ENCODE data around the gene CCNYL1.

CCNYL1 gene

DNA sequence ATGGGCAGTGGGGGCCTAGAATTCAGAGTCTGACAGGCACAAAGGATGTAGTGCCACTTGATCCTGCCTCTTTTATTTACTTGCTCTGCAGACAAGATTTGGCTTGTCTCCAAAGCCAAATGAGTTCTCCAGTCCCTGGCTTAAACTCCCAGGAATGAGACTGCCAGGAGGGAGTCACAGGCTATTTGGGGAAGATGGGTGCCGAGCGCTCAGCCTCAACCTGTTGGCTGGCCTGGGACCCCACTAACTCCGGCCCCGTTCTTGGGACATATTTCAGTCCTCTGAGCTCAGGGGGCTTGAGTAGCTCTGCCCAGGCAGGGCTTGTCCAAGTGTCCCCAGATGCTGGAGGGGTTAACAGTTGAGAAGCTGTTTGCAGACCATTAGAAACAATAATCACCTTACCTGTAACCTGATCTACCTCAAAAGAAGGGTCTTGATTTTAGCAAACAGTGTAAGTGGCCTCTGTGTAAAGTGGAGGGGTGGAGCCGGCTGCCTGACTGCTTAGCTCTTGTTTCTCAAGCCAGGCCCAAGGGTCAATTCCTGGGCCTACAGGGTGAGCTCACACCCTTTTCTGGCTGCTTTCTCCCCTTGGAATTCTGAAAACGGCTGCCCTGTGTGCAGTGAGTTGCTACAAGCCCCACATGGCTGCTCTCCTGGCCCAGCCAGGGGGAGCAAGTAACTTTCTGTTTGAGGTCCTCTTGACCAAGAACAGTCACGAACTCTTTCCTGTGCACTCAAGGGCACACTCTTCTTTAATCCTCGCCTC is 85.3 kb downstream of the CCNYL1 start:
- peak; percentile 75 to 84 for DNase-seq

DNA sequence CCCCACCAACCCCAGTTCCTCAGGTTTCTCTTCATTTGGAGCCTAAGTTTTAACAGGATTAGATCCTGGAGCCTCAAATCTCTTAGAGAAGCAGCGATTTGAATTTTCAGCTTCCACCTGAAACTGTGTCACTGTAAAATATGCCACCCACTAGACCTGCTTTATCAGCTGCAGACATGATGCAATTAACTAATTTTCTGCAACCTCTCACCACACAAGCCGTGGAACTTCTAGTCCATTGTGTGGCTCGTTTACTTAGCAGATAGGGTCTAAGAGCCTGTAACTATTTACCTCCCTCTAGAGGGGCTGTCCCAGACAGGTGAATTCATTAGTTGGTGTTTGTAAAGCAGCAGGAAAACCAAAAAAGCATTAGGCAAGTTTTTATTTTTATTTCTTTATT is 89.8 kb downstream of the CCNYL1 start:
- peak; percentile 34 to 55 for DNase-seq

DNA sequence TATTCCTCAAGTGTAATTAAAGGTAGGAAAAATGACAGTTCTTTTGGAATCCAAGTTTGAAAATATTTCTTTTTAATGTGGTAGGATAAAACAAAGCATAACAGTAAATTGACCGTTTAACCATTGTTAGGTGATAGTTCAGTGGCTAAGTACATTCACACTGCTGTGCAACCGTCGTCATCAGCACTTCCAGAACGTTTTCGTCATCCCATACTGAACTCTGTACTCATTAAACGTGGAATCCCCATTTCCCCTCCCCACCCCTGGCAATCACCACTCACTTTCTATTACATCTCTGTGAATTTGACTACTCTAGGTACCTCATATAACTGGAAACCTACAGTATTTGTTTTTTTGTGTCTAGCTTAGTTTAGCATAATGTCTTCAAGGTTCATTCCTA is 91.2 kb downstream of the CCNYL1 start:
- DNase-seq, result no peak
